Esophagus squamous epithelium (tissue), 5 donors: Measurements from ENCODE around the gene RFNG. TPM values are rescaled to one million over a fixed set of nuclear protein-coding genes. Genes with fewer than 3 reads are reported as not detected.

Experiments
- DNase-seq: peaks from one replicate; lab custom pipeline; 2025; lab: John Stamatoyannopoulos, UW
- H3K27ac ChIP-seq, 4 donors: fragments of 200-600 bp; sonication (generic); one replicate each; pipeline ENCODE4 v1.5.1; 2016 to 2019; ENCODE audit warnings: mild to moderate bottlenecking in 1 of 4
- H3K27me3 ChIP-seq, 4 donors: fragments of 200-600 bp; sonication (generic); 1 replicate in 3 of 4; 2 replicates in 1 of 4; pipeline versions ENCODE4 v1.5.1 to v1.6.0; 2017 to 2021; ENCODE audit warnings: antibody characterized with exemption in 1 of 4
- H3K36me3 ChIP-seq, 3 donors: fragments of 200-600 bp; sonication (generic); one replicate each; pipeline ENCODE4 v1.5.1; 2016 to 2019
- H3K4me1 ChIP-seq, 3 donors: fragments of 200-600 bp; sonication (generic); one replicate each; pipeline ENCODE4 v1.5.1; 2017 to 2019
- H3K4me3 ChIP-seq, 4 donors: fragments of 200-600 bp; sonication (generic); 1 replicate in 3 of 4; 2 replicates in 1 of 4; pipeline ENCODE4 v1.5.1; 2016 to 2019; ENCODE audit warnings: mild to moderate bottlenecking in 2 of 4, moderate library complexity in 1 of 4
- H3K9me3 ChIP-seq, 3 donors: fragments of 200-600 bp; sonication (generic); one replicate each; pipeline ENCODE4 v1.5.1; 2016 to 2019
- CTCF ChIP-seq, 6 experiments: fragments of 450-650 bp in 4 of 6; fragments of 200-600 bp in 2 of 6; sonication (generic) in 2 of 6; IDR thresholded peaks; one replicate each; pipeline ENCODE4 v1.5.1; 2016 to 2019; ENCODE audit warnings: antibody characterized with exemption in 6 of 6, mild to moderate bottlenecking in 4 of 6, moderate library complexity in 4 of 6
- POLR2A ChIP-seq, 4 donors: fragments of 450-650 bp; IDR thresholded peaks; one replicate each; pipeline ENCODE4 v1.6.1; 2017; ENCODE audit warnings: antibody characterized with exemption in 4 of 4, mild to moderate bottlenecking in 4 of 4, moderate library complexity in 3 of 4
- WGBS, 2 donors: methylation state at CpG; one replicate each; pipeline ENCODE4 v1.1.5; 2018; 5-methylcytosine and 5-hydroxymethylcytosine counted together
- intact Hi-C: fragments of 100-400 bp; cut with DNase I; formaldehyde crosslinking; loops from one replicate; pipeline ENCODE4 v1.15.0; 2022
- total RNA-seq, 4 donors: library from RNA; depleted of rRNA; stranded (reverse); fragments of >200 nt; gene quantifications; one replicate each; pipeline ENCODE4 v1.1.0, GENCODE V29; 2016
- donor health status: DM: yes; HTN: yes; CAD: no.

Gene RFNG
- total RNA-seq, 4 donors from 2014 or later = 24.9 to 38.1 (median 31.2) TPM

GRCh38 chr17:82085031-82085861 lies 33.6 kb upstream of the RFNG start:
- Histone ChIP-seq H3K27me3 (no peaks in the 10 kb centered on the region), H3K27ac (no peak overlapping the region), H3K36me3 (peaks cover 86 to 100% (median 93%) of the 10 kb centered on the region in 3 donors), H3K9me3 (no peaks in the 10 kb centered on the region), H3K4me3 (no peak overlapping the region), H3K4me1 (no peaks in the 10 kb centered on the region)
- TF ChIP-seq CTCF (IDR thresholded peaks at IDR 0.05) (no peak), POLR2A (IDR thresholded peaks at IDR 0.05) (no peak)
- 90 to 91% methylated on average over 6 to 23 of the region's 49 CpGs for WGBS, 2 donors
- DNase-seq = no peak
- intact Hi-C loops = no loop called here

- Histone ChIP-seq H3K4me1 (no peaks in the 10 kb centered on the region), H3K36me3 (peaks cover 84 to 100% (median 93%) of the 10 kb centered on the region in 3 donors), H3K4me3 (no peak overlapping the region), H3K27me3 (no peaks in the 10 kb centered on the region), H3K9me3 (no peaks in the 10 kb centered on the region), H3K27ac (no peak overlapping the region)
- no peak for DNase-seq
- intact Hi-C loops = no loop called here
- 94 to 95% methylated on average over 6 to 7 of the region's 31 CpGs for WGBS, 2 donors
- TF ChIP-seq POLR2A (IDR thresholded peaks at IDR 0.05) (no peak), CTCF (IDR thresholded peaks at IDR 0.05) (no peak)
Measured at GRCh38 chr17:82084373-82085030, 32.9 kb upstream of the RFNG start.

DNA sequence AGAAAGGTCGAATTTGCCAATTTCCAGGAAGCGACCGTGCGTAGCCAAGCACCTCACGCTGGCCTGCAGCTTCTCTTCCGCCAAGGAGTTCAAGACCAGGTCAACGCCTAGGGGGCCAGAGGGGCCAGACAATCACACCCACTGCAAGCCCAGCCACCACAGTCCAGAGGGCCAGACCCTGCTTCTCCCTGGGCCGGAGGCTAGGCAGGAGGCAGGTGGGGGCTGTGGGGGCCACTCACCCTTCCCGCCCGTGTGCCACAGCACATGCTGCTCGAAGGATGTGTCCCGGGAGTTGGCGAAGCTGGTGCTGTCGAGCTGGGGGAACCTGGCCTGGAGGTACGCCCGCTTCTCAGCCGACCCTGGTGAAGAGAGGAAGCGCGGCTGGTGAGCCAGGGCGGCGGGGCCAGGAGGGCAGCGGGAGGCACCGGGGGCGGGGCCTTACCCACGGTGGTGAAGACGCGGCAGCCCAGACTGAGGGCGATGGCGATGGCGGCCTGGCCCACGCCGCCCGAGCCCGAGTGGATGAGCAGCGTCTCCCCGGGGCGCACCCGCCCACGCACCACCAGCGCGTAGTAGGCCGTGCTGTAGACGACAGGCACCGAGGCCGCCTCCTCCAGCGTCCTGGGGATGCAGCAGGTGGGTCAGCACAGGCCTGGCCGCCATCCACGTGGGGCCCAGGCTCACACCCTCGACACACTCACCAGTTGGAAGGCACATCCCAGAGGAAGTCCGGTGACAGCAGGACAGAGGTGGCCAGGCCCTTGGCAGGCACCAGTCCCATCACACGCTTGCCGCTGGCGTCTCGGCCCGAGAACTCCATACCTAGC lies 32.1 kb upstream of the RFNG start:
- WGBS, 2 donors = 80% methylated on average over 1 of the region's 55 CpGs; no CpG with 5 or more reads in 1 of the 2 donors
- TF ChIP-seq CTCF (IDR thresholded peaks at IDR 0.05) (no peak), POLR2A (IDR thresholded peaks at IDR 0.05) (no peak)
- Histone ChIP-seq H3K4me1 (no peaks in the 10 kb centered on the region), H3K36me3 (peaks cover 84 to 100% (median 92%) of the 10 kb centered on the region in 3 donors), H3K27ac (no peak overlapping the region), H3K9me3 (no peaks in the 10 kb centered on the region), H3K27me3 (no peaks in the 10 kb centered on the region), H3K4me3 (no peak overlapping the region)
- no peak for DNase-seq
- intact Hi-C loops = no loop called here

DNA sequence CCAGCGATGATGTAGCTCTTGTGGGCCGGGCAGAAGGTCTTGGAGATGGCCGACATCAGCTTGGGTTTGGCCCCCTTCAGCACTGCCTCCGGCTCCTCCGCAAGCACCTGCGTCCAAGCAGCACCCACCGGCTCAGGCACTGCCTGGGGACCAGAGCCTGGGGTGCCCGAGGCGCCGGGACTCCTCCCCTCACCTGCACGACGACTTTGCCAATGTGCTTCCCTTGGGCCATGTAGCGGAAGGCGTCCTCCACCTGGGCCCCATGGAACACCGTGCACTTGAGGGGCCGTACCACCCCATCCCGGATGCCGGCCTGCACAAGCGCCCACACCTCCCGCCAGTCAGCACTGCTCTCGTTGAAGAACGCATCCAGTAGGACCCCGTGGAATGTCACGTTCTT lies 31.4 kb upstream of the RFNG start:
- no peak overlapping the region for H3K27ac ChIP-seq
- H3K4me3 ChIP-seq = no peak overlapping the region
- no peaks in the 10 kb centered on the region for H3K4me1 ChIP-seq
- peaks cover 79 to 100% (median 85%) of the 10 kb centered on the region in 3 donors for H3K36me3 ChIP-seq
- H3K9me3 ChIP-seq = no peaks in the 10 kb centered on the region
- 89% methylated on average over 7 of the region's 24 CpGs; no CpG with 5 or more reads in 1 of the 2 donors for WGBS, 2 donors
- H3K27me3 ChIP-seq = no peaks in the 10 kb centered on the region
- intact Hi-C loops = no loop called here
- DNase-seq = no peak
- TF ChIP-seq CTCF (IDR thresholded peaks at IDR 0.05) (no peak), POLR2A (IDR thresholded peaks at IDR 0.05) (no peak)
